Glomerular visceral epithelial cell (primary cell): Measurements from ENCODE around the gene PRKN.
"Not testable (repeated sequence)": the region's sequence is repeated elsewhere in the genome, so short reads cannot be mapped to it uniquely, and the experiment has no call there.

Experiments used
- DNase-seq: peaks from one replicate; pipeline ENCODE4 v3.0.0-alpha.2; 2016; ENCODE audit errors: extremely low spot score

The PRKN gene

GRCh38 chr6:161547617-161548016, 1179.9 kb downstream of the PRKN start:
- no peak for DNase-seq

DNA sequence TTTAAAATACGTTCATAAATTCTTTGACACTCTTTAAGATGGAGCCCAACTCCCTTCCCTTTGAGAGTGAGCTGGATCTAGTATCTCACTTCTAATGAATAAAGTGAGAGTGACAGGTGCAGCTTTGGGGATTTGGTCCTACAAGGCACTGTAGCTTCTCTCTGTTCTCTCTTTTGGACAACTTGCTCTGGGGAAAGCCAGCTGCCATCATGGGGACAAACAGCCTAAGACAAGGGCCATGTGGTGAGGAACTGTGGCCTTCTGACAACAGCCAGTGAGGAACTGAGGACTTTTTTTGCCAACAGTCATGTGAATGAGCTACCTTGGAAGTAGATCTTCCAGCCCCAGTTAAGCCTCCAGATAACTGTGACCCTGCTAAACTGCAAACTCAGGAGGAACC, 1180.9 kb downstream of the PRKN start:
- DNase-seq = no peak

DNA sequence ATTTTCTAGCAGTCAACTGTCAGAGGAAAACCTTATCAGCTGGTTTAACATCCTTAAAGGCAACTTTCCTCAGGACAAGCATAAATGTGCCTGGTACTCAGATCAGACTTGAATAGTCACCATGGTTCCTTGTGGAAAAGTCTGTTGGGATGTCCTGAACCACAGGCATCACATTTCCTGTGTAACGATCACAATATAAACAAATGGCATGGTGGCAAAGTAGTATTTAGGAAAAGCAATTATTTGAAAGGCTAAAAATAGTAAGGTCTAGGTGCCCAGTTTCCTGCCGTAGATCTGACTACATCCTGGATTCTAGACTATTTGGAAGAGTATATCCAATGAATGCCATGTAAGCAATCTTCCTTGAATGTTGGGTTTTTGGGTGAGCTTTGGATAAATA, 1181.8 kb downstream of the PRKN start:
- DNase-seq = no peak

DNA sequence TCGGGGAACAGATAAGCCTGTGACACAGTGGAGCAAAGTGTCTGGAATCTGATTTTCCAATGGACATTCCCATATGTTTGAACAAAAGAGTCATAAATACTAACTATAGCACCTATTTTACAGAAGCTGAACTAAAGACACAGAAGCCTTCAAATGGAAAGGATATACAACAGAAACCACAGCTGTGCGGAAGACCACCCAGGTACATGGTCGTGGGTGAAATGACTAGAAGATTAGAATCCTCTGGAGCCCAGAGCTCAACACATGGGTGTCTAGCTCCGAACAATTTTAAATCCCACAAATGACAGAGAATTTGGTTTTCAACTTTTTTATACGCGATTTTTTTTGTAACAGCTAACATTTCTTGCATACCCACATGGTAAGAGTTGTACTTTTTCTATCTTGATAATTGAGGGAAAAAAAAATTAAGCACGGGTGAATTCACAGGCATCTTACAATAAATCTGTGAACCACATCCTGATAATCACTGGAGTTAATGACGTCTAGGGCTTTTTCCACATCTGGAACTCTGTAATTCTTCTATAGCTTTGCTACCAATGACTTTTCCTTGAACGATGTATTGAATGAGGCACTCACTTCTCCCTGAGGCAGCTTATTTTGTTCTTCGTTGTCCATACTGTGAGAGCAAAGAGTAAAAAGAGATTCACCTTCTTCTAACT, 1182.6 kb downstream of the PRKN start:
- no peak for DNase-seq

- no peak for DNase-seq
Measured at GRCh38 chr6:161543684-161544309, 1183.8 kb downstream of the PRKN start.

DNA sequence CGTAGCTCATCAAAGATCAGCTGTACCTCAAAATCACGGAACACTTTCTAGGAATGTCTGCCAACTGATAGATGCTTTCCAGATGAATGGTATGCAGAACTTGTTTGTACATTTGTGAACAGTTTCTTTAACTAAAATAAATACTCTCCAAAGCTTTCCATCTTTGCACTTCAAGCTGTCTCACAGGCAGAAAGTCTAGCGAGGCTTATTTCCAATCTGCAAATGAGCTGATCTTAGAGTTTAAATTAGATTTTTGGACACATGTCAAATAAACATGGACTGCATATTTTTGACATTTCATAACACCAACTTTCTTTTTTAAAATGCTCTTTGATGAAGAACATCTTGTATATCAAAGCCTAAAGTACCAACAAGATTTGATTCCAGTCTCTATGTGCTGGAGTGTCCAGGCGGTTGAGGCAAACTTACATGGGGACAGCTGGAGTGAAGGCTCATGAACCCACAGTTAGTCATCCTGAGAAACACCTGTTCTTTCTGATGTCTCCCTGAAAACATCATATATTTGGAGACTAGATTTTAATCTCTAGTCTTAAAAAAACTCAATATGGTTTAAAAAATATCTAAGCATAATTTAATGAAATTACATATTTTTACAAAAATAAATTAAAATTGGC, 1185.1 kb downstream of the PRKN start:
- DNase-seq = no peak

- DNase-seq = no peak
Measured at GRCh38 chr6:161540532-161540931, 1187.0 kb downstream of the PRKN start.

GRCh38 chr6:161536224-161536630, 1191.3 kb downstream of the PRKN start:
- DNase-seq = no peak

- no peak for DNase-seq
Measured at GRCh38 chr6:161534264-161534873, 1193.2 kb downstream of the PRKN start.

- no peak for DNase-seq
Measured at GRCh38 chr6:161533266-161533665, 1194.3 kb downstream of the PRKN start.

- no peak for DNase-seq
Measured at GRCh38 chr6:161532536-161532935, 1195.0 kb downstream of the PRKN start.

DNA sequence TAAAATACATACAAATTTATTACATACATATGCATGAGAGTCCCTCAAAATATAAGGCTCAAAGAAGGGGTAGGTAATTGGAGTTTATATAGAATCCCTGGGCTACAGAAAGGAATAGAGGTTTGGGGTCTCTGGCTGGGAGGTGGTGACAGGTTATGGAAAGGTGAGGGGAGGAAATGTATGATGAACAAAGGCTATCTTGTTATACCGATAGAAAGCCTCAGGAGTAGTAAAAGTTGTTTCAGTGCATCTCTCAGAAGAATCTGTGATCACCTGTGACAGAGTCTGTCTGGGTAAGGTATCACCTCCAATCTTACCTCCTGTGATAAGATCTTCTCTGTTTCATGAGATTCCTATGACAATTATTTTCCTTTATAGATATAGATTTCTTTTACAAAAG, 1200.8 kb downstream of the PRKN start:
- no peak for DNase-seq

GRCh38 chr6:161523362-161523761, 1204.2 kb downstream of the PRKN start:
- no peak for DNase-seq

- DNase-seq = no peak
Measured at GRCh38 chr6:161522276-161522675, 1205.3 kb downstream of the PRKN start.

DNA sequence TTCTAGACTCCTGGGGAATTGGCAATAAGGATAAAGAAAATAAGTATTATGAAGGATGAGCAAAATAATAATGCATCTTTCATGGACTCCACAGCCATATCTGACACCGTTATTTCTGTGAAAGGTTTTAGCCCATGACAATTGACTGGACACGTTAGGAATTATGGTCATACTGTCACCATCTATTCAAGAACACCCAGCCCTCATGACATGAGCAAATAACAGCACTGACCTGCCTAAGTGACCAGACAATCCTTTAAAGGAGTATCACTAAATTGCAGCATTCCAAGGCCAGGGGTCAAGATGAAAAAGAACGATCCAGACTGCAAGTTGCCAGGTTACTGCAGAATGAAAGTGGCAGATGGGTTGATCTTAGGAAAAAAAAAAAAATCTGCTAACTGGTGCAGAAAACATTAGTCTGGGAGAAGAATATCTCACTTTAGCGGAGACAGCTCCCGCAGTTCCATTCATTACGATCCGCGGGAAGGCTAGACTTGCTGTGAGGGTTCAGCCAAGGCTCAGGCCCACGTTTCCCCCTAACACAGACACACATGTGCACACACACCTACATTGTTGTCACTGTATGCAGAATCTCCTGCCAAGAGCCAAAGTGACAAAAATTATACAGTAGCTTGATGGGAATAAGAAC, 1216.0 kb downstream of the PRKN start:
- no peak for DNase-seq

DNA sequence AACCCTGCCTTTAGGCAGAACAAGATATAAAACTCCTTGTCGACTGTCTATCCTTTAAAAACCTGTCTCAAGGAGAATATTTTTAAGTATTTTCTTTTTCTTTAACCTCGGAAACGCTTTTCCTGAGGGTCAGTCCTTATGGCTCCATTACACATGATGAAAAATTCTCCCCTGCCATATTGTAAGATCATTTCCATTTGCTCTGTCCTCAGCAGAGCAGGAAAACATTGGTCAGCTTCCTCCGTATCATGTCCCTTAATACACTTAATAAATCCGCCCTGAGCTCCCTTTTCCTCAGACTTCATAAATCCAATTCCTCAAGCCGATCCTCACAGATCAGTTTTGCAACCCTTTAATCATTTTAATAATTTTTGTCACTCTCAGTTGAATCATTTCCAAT, 1219.2 kb downstream of the PRKN start:
- no peak for DNase-seq

DNA sequence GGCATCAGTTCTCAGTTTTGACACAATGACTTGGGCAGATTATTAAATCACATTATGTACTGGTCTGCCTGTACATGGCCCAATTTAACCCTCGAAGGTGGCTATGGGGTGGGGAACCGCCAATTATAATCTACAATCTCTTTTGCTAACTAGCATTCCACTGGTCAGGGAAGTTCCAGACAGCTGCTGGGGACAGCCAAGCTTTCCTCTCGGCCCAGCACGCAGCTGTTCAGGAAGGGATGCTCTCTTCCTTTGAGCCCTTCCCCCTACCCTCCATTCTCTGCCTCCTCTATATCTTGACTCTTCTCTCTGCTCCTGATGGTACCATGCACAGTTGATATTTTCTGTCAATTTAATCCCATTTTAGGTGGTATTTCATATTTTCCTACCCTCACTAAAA, 1220.2 kb downstream of the PRKN start:
- DNase-seq = no peak

GRCh38 chr6:161503570-161503969, 1224.0 kb downstream of the PRKN start:
- no peak for DNase-seq

- DNase-seq = no peak
Measured at GRCh38 chr6:161498881-161499280, 1228.7 kb downstream of the PRKN start.

DNA sequence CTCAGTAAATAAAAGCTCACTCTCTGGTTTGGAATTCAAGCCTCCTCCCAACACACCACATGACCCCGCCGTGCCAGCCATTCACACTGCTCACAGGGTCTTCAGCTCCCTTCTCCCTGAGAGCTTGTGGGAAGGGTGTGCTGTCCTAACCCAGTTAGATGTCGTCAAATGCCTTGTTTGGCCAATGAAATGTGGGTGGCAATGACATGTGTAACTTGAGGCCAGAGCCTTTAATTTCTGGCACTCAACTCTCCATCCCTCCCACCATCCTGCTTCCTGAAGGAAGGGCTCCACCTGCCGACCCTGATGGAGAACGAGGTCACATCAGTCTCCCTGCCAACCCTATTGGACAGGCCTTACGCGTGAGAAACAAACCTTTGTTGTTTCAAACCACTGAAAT, 1229.2 kb downstream of the PRKN start:
- DNase-seq = peak; percentile 79

- no peak for DNase-seq
Measured at GRCh38 chr6:161496941-161497340, 1230.6 kb downstream of the PRKN start.

DNA sequence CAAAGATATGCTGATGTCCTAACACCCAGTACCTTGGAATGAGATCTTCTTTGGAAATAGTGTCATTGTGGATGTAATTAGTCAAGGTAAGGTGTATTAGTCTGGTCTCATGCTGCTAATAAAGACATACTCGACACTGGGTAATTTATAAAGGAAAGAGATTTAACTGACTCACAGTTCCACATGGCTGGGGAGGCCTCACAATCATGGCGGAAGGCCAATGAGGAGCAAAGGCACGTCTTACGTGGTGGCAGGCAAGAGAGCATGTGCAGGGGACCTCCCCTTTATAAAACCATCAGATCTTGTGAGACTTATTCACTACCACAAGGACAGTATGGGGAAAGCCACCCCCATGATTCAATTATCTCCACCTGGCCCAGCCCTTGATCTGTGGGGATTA, 1231.3 kb downstream of the PRKN start:
- DNase-seq = not testable (repeated sequence)
